Measurements from ENCODE around the gene EMILIN2.
A peak's percentile ranks its signal among the peaks of the same experiment; 100 is the strongest.

EMILIN2 gene

GRCh38 chr18:2879889-2880288 lies 33.1 kb downstream of the EMILIN2 start:
- Mint-ChIP-seq H3K27ac (peak overlapping the region; percentile 57 to 92 (median 79)), H3K27me3 (ENCODE audit: low read depth) (peaks cover 5% of the 10 kb centered on the region), H3K4me3 (no peak overlapping the region), H3K9me3 (no peaks in the 10 kb centered on the region), H3K4me1 (peaks cover 57% of the 10 kb centered on the region), H3K36me3 (ENCODE audit: low read depth) (no peaks in the 10 kb centered on the region)
- TF ChIP-seq, protein P1, sequence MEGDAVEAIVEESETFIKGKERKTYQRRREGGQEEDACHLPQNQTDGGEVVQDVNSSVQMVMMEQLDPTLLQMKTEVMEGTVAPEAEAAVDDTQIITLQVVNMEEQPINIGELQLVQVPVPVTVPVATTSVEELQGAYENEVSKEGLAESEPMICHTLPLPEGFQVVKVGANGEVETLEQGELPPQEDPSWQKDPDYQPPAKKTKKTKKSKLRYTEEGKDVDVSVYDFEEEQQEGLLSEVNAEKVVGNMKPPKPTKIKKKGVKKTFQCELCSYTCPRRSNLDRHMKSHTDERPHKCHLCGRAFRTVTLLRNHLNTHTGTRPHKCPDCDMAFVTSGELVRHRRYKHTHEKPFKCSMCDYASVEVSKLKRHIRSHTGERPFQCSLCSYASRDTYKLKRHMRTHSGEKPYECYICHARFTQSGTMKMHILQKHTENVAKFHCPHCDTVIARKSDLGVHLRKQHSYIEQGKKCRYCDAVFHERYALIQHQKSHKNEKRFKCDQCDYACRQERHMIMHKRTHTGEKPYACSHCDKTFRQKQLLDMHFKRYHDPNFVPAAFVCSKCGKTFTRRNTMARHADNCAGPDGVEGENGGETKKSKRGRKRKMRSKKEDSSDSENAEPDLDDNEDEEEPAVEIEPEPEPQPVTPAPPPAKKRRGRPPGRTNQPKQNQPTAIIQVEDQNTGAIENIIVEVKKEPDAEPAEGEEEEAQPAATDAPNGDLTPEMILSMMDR (IDR thresholded peaks at IDR 0.05; ENCODE audit: unreplicated experiment in 3 of 3), result no peak

DNA sequence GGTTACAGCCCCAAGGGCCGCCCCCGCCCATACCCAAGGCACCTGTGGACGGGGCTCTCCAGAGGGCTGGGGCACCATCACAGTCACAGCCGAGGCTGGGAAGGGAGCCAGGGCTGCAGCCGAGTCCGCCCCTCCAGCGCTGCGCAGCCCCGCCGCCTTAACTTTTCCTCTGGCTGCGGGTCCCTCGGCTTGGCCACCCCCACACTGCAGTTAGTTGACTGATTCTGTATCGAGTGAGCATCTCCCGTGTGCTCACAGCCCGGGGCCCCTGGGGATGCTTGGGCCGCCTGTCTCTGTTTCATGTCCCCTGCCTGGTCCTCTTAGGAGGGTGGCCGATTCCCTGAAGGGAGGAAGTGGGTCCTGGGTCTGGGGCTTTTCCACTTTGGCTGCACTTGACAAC lies 33.7 kb downstream of the EMILIN2 start:
- H3K27me3 Mint-ChIP-seq (ENCODE audit: low read depth), result peaks cover 5% of the 10 kb centered on the region
- no peaks in the 10 kb centered on the region for H3K36me3 Mint-ChIP-seq (ENCODE audit: low read depth)
- H3K27ac Mint-ChIP-seq, result peak overlapping the region in 2 of 3 experiments; percentile 95 to 98
- H3K9me3 Mint-ChIP-seq, result no peaks in the 10 kb centered on the region
- H3K4me3 Mint-ChIP-seq, result no peak overlapping the region
- peaks cover 51% of the 10 kb centered on the region for H3K4me1 Mint-ChIP-seq
- TF ChIP-seq, protein P1 (IDR thresholded peaks at IDR 0.05; ENCODE audit: unreplicated experiment in 3 of 3), result no peak

- Mint-ChIP-seq H3K27ac (peak overlapping the region; percentile 70 to 98 (median 95)), H3K27me3 (ENCODE audit: low read depth) (peaks cover 5% of the 10 kb centered on the region), H3K9me3 (peaks cover under 1% of the 10 kb centered on the region), H3K4me3 (peak overlapping the region in 1 of 3 experiments; percentile 8), H3K4me1 (peaks cover 47% of the 10 kb centered on the region), H3K36me3 (ENCODE audit: low read depth) (peaks cover 4% of the 10 kb centered on the region)
- TF ChIP-seq, protein P1 (IDR thresholded peaks at IDR 0.05; ENCODE audit: unreplicated experiment in 3 of 3), result no peak
Observed at GRCh38 chr18:2881088-2881839, 34.5 kb downstream of the EMILIN2 start.

DNA sequence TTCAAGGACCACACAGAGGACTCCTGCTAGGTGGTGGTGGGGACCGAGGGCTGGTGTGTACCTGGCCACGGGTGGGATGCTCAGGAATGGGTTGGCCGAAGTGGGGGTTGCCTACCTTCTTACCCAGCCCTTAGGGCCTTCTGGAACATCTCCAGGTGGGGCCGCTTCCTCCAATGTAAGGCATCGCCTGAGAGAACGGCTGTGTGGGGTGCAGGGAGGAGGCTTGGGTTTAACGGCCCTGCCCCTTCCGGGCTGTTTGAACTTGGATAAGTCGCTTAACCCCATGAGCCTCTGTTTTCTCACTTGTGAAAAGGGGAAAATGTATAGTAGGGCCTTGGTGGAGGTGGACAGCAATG lies 35.0 kb downstream of the EMILIN2 start:
- H3K4me3 Mint-ChIP-seq, result peak overlapping the region in 1 of 3 experiments; percentile 8
- H3K27me3 Mint-ChIP-seq (ENCODE audit: low read depth), result peaks cover 5% of the 10 kb centered on the region
- TF ChIP-seq, protein P1 (IDR thresholded peaks at IDR 0.05; ENCODE audit: unreplicated experiment in 3 of 3), result no peak
- peaks cover 6% of the 10 kb centered on the region for H3K9me3 Mint-ChIP-seq
- H3K4me1 Mint-ChIP-seq, result peaks cover 44% of the 10 kb centered on the region
- H3K36me3 Mint-ChIP-seq (ENCODE audit: low read depth), result peaks cover 10% of the 10 kb centered on the region
- peak overlapping the region; percentile 70 to 98 (median 95) for H3K27ac Mint-ChIP-seq

DNA sequence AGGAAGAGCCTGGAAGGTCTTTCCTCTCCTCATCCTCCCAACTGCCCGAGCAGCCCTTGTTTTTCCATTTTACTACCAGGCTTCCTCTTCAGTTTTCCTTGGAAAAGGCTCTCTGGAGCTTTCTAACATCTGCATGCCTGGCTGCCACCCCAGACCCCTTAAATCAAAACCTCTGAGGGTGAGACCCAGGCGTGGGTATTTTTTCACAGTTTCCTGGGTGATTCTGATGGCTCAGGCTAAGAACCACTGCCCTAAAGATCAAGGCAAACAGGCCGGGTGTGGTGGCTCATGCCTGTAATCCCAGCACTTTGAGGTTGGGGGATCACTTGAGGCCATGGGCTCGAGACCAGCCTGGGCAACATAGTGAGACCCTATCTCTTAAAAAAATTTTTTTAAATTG lies 35.4 kb downstream of the EMILIN2 start:
- Mint-ChIP-seq H3K4me3 (no peak overlapping the region), H3K9me3 (peaks cover 8% of the 10 kb centered on the region), H3K36me3 (ENCODE audit: low read depth) (peaks cover 13% of the 10 kb centered on the region), H3K4me1 (peaks cover 41% of the 10 kb centered on the region), H3K27ac (peak overlapping the region in 2 of 3 experiments; percentile 95 to 98), H3K27me3 (ENCODE audit: low read depth) (peaks cover 5% of the 10 kb centered on the region)
- TF ChIP-seq, protein P1 (IDR thresholded peaks at IDR 0.05; ENCODE audit: unreplicated experiment in 3 of 3), result no peak
